Measurements from ENCODE around the gene GPR45. TPM values are rescaled to one million over a fixed set of nuclear protein-coding genes. Genes with fewer than 3 reads are reported as not detected.

GPR45 gene
- total RNA-seq, 1 donor from 2014 or later: not detected

Other genes with a start within 250 kb of the GPR45 start
- 13.5 TPM for gene MRPS9, start 203.7 kb upstream of the GPR45 start, total RNA-seq
- 6.1 TPM for gene TGFBRAP1, start 88.0 kb downstream of the GPR45 start, total RNA-seq
- gene C2orf49, start 95.8 kb downstream of the GPR45 start, total RNA-seq: 5.2 TPM
- 5.5 TPM for gene FHL2, start 157.3 kb downstream of the GPR45 start, total RNA-seq

All from left lobe of liver (tissue), 1 donor.